SHP77 (cell line): ENCODE results near the gene SLMAP.
"Not testable (repeated sequence)": the region's sequence is repeated elsewhere in the genome, so short reads cannot be mapped to it uniquely, and the experiment has no call there.

ENCODE experiments used
- DNase-seq, 2 experiments: peaks; one replicate each; lab custom pipeline; 2025; lab: John Stamatoyannopoulos, UW

SLMAP gene

DNA sequence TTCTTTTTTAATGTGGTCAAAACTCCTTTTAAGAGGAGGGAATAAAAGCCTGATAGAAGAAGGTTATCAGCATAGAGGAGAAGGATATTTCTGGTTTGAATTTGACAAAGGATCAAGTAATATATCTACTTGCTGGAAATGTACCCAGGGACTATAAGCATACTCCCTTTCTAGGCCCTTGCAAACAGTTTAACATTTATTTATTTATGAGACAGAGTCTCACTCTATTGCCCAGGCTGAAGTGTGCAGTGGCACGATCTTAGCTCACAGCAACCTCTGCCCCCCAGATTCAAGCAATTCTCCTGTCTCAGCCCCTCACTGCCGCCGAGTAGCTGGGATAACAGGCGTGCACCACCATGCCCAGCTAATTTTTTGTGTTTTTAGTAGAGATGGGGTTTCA is 71.6 kb downstream of the SLMAP start:
- DNase-seq: no peak

DNA sequence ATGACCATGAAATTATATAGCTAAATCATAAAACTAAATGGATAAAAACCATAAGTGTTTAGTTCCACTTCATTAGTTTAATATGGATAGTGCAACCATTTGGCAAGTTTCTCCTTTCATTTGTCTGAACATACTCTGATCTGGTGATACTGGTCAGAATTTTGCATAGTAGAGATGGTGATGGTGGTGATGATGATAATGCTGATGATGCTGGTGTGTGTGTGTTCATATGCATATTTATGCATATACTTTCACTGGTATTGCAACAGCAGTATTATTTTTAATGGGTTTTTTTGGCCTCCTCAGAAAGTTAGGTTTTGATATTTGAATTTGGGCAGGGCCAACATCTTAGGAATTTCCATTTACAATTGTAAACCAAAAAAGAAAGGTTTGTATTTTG is 76.4 kb downstream of the SLMAP start:
- no peak for DNase-seq

DNA sequence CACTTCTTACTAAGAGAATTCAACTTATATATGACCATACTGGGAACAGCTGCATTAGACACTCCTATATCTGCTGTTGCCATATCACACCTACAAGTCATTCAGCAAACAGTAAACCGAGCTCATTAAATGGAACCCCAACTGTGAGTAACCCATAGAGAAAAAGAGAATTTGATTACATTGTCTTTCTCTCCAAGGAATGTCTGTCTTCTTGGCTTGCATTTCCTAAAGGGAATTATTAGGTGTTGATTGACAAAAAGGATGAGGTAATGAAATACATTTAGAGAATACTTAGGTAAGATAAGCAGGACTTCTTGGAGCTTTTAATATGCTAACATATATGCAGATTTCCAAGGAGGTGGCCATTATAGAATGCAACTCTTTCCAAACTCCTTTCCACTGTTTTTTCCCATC is 76.8 kb downstream of the SLMAP start:
- DNase-seq: no peak

DNA sequence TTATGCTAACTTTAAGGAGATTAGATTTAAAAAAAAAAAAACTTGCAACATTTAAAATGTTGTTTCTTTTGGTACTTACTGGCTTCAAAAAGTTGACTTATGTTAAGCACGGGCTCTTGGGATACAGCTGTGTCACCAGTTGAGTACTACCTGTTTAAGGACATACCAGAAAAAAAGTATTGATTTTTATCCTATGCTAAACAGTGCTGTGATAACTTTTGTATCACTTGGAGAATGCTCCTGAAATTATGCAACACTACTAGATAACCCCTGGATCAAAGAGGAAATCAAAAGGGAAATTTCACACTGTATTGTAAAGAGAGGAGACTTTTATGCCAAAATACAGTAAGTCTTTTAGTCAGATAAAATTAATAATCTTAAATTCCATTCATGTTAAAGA is 77.7 kb downstream of the SLMAP start:
- no peak for DNase-seq

DNA sequence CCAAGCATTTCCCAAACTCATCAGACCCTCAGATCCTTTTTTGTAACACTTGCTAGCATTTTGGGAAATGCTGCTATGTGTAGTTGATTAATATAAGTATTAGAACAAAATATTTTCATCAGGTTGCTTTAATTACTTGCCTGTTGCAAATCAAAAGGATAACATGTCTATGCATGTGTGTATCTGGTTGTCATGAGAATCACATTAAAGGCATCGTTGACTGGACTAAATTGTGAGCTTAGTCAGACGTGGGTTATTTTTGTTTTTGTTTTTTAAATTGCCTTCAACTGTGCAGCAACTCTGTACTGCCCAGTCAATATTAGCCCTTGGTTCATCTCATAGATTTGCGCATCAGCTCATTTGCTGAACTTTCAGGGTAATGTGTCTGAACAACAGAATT is 81.6 kb downstream of the SLMAP start:
- no peak for DNase-seq

DNA sequence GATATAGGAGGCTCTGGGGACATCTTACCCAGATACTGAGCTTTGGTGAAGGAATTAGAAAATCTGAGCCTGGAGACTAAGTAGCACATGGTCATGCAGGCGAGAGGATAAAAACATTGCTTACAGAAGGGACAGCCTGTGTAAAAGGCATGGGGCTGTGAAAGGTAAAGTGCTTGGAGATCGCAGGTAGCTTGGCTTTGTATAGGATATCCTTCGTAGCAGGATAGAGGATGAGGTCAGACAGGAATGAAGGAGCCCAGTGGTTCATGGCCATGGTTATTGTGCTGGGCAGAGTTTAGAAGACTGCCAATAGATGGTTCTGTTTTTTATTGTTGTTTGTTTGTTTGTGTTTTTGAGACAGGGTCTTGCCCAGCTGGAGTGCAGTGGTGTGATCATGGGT is 82.5 kb downstream of the SLMAP start:
- DNase-seq: no peak

DNA sequence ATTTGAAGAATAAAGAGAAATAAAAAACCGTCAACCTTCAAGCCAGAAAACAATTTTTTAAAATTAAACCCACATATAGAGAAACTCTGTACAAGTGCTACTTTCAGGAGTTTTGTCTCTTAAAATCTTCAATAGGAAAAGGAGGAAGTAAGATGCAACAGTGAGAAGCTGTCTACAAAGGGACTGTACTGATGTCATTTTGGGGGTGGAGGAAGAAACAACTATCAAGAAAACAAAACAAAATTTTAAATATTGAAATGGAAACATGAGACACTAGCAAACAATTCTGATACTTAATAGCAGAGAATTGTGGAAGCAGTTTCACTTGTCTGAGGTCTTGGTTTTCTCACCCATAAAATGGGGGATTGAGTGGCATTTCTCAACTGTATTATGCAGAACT is 84.4 kb downstream of the SLMAP start:
- no peak for DNase-seq

DNA sequence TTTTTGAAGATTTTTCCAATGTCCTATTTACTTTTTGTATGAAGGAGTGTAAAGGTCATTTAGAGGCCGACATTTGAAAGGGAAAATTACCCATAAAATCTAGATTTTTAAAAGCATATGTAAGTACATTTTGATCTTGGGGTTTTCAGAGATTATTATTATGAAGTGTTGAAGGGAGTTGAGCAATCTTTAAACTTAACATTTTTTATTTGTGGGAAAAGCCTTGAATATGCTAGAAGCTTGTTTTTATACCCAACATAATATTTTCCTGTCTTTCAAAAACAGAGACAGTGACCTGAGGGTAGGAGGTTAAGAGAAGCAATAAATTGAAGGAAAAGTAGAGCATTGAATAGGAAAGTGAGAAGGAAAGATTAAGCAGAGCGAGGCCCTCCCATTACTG is 85.7 kb downstream of the SLMAP start:
- DNase-seq: no peak

DNA sequence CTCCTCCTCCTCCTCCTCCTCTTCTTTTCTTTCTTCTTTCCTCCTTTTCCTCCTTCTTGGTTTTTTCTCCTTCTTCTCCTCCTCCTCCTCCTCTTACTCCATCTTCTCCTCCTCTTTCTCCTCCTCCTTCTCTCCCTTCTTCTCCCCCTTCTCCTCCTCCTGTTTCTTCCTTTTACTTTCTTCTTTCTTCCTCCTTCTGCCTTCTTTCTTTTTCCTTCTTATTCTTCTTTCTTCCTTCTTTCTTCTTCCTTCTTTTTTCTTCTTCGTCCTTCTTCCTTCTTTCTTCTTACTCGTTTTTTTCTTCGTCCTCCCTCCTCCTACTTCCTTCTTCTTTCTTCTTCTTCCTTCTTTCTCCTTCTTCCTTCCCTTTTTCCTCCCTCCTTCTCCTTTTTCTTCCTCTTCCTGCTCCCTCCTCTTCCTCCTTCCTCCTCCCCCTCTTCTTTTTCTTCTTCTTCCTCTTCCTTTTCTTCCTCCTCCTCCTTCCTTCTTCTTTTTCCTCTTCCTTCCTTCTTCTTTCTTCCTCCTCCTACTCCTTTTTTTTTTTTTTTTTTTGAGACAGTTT is 92.1 kb downstream of the SLMAP start:
- no peak for DNase-seq

DNA sequence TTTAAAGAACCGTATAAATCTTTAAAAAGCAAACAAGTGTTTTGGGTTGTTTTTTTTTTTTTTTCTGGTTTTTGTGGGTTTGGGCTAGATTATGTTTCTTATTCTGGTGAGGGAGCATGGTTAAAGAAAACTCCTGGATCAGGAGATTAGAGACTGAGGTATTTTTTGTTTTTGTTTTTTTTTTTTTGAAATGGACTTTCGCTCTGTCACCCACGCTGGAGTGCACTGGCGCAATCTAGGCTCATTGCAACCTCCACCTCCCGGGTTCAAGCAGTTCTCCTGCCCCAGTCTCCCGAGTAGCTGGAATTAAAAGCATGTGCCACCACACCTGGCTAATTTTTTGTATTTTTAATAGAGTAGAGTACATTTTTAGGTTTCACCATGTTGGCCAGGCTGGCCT is 95.2 kb downstream of the SLMAP start:
- DNase-seq: no peak

DNA sequence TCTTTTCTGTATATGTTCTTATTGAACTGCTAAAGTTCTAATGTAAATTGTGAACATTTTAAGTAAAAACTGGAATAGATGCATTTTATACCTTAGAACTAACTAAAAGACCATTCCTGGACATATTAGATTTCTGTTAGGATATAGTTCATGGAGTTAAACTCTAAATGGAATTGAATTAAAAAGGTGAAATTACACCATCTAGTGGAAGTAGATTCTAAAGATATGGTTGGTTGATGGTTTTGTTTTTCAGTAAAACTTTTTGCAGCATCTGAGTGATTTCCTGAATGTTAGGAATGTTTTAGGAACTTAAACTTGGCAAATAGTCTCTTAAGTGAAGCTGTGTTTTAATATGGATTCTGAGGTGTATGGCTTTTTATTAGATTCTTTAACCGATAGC is 96.8 kb downstream of the SLMAP start:
- DNase-seq: no peak

DNA sequence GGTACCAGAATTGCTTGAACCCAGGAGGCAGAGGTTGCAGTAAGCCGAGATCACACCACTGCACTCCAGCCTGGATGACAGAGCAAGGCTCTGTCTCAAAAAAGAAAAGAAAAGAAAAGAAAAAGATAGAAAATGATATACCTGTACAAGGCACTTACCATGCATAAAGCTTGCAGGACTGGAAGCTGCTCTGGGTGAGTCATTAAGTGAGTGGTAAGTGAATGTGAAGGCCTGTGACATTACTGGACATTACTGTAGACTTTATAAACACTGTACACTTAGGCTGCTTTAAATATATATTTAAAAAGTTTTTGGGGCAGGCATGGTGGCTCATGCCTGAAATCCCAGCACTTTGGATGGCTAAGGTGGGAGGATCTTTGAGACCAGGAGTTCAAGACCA is 99.2 kb downstream of the SLMAP start:
- DNase-seq: no peak

DNA sequence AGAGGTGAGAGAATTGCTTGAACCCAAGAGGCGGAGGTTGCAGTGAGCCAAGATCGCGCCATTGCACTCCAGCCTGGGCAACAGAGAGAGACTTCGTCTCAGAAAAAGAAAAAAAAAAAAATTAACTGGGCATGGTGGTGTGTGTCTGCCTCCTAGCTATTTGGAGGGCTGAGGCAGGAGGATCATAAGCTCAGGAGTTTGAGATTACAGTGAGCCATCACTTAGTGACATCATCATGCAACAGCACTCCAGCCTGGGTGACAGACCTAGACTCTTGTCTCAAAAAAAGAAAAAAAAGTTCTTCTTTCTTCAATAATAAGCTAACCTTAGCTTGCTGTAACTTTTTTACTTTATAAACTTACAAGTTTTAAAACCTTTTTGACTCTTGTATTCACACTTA is 99.8 kb downstream of the SLMAP start:
- no peak for DNase-seq

DNA sequence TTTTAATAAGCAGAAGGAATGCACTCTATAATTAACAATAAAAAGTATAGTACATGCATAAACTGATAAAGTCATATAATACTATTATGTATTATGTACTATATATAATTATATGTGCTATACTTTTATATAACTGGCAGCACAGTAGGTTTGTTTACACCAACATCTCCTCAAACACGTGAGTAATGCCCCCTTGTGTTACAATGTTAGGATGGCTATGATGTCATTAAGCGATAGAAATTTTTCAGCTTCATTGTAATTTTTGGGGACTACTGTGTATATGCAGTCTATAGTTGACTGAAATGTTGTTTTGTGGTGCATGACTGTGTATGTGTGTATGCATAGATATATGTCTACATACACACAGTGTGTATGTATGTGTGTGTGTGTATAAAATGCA is 100.6 kb downstream of the SLMAP start:
- no peak for DNase-seq

DNA sequence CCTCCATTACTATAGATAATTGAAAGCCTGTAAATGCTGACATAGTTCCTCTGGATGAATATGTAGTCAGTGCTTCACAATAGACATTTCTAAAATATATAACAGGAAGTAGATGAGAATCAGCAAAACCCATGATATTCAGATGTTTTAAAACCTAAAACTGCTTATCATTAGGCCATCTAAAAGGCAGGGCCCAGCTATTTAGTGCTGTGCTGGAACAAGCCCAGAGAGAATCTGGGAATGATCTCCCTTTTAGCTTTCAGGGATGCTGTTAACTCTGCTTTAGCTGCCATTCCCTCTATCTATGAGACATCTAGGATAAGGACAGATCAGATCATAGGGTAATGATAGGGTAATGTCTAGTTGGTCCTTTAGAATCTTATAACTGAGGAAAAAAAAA is 106.8 kb downstream of the SLMAP start:
- DNase-seq: no peak

DNA sequence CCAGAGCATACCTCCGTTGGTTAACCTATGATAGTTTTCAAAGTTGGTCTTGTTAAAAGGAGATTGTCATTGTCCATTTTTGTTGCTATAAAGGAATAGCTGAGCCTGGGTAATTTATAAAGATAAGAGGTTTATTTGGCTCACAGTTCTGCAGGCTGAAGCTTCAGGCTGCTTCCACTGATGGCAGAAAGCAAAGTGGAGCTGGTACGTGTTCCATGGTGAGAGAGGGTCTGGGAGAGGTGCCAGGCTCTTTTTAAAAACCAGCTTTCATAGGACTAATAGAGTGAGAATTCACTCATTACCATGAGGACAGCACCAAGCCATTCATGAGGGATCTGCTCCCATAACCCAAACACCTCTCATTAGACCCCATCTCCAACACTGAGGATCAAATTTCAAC is 107.3 kb downstream of the SLMAP start:
- no peak for DNase-seq

DNA sequence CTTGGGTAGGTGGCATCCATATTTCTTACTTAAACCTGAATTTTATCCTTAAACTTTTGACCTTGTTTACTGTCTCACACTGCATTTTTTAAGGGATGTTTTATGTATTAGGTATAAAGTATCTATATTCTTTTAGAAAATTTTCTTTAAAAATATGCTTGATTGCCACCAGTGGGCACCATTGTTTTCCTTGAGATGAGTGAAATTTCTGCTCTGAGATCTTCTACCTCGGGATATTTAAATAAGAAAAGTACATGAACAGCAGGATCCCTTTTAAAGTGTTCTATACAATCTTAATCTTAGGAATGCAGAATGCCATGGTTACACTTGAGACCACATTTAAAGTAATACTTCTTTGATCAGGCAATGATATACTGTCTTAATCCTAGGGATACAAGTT is 108.7 kb downstream of the SLMAP start:
- no peak for DNase-seq

DNA sequence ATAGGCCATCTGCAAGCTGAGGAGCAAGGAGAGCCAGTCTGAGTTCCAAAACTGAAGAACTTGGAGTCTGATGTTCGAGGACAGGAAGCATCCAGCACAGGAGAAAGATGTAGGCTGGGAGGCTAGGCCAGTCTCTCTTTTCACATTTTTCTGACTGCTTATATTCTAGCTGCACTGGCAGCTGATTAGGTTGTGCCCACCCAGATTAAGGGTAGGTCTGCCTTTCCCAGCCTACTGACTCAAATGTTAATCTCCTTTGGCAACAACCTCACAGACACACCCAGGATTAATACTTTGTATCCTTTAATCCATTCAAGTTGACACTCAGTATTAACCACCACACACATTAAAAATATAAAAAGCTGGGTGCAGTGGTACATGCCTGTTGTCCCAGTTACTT is 113.0 kb downstream of the SLMAP start:
- not testable (repeated sequence) for DNase-seq

DNA sequence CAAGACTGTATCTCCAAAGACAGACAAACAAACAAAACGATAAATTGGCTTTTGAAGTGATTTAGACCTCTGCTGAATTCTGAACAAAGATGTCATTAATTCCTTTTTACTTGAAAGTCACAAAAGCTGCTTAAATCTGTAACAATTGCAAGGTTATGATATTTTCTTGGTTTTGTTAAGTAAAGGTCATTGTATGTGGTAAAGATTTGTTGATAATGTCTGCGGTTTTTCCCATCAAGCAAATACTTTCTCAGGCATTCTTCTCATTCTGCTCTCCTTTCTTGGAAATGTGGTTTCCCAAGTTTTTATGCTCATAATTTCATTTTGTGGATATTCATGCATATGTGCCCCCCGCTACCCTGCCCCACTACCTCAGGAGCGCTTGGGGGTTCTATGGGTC is 116.5 kb downstream of the SLMAP start:
- DNase-seq: no peak

DNA sequence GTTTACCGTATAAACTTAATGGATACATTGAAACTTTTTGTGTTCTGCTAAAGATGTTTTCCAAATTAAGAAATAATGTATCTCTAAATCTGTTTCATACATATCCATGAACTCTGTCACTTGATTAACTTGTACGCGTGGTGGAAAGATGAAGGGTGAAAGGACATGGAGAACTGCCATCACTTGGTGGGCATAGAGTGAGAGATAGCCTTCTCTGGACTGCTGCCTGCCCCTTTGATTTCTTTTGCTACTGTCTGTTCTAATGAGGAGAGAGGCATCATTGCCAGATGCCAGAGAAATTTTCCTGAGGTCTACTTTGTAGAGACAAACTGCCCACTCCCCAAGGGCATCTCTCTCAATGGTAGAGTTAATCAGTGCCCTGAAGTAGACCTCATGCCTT is 120.5 kb downstream of the SLMAP start:
- no peak for DNase-seq

DNA sequence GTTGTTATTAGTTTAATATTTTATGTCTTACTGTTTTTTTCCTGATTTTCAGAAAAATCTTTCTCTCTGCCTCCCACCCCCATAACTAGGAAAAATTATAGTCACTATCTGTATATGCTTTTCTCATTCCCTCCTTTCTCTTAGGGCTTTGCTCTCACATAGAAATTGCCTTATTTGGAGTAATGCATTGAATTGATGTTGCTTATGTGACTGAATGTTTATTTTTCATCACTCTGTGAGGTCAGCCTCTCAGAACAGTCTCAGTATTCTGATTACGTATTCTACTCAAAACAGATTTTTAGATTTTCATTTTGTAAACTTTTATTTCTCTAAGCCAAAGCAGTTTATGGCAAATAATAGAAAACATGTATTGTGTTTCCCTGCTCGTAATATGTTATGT is 121.0 kb downstream of the SLMAP start:
- DNase-seq: no peak

DNA sequence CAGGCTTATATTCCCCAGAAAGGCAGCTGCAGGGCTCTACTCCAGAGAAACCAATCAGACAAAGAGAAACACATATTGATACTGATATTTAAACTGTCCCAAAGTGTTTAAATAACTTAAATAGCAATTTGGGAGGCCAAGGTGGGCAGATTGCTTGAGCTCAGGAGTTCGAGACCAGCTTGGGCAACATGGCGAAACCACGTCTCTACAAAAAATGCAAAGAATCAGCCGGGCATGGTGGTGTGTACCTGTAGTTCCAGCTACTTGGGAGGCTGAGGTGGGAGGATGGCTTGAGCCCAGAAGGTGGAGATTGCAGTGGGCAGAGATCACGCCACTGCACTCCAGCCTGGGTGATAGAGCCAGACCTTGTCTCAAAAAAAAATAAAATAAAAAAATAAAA is 128.3 kb downstream of the SLMAP start:
- not testable (repeated sequence) for DNase-seq

DNA sequence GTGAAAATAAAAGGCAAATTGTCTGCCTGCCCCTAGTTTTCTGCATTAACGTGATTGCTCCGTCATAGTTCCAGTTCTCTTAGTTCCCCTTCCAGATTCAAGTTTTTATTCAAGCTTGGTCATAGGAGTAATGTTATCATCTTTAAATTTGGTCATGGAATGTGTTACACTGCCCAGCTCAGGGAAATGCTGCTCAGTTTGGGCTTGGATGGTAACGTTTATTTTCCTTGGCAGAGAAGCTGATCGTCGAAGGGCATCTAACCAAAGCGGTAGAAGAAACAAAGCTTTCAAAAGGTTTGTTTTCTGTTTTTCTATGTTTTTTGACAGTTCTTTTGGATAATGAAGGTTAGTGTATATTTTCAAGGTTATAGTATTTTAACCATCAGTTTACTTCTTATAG is 133.7 kb downstream of the SLMAP start:
- no peak for DNase-seq

DNA sequence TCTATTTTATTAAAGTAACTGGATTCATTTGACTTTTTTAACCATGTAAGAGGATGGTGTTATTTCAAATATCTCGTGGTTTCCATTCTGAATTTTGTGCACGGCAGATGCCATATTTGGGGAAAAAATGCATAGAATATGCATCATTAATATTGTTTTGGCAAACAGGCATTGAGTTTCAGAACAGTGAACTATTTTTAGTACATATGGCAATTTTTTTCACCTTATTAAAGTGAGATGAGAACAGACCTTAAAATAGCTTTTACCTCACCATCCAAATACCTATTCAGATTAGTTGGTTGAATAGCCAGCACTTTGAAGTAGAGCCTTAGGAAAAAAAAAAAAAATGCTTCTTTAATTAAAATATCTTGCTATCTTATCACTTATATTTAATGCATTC is 134.8 kb downstream of the SLMAP start:
- no peak for DNase-seq

DNA sequence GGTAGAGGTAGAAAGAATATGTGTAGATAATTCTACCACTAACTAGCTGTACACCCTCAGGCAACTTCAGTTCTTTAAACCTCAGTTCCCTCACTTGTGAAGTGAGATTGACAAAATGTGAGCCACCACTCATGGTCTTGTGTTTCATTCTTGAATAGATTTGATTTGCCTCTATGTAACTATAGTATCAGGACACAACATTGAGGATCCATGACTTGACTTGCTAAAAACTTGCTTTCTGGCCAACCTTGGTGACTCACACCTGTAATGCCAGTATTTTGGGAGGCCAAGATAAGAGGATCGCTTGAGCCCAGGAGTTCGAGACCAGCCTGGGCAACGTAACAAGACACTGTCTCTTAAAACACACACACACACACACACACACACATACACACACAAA is 136.3 kb downstream of the SLMAP start:
- DNase-seq: no peak
